ENCODE data around the gene CHCHD6.

The CHCHD6 gene

DNA sequence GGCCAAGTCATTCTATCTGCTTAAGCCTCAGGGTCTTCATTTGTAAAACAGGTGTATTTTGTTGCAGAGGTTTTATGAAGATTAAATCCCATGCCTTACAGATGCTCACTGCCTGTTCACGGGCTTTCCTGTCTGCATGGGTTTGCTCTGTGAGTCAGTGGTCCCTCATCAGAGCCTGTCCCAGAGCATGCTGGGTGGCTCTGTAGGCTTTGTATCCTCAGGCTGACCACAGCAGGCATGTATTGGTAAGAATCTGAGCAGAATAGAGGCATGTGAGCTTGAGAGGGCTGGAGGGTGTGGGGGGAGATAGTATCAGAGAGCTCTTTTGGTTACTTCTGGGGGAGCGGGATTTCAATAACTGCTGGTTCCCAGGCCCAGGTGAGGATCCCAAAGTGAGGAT is 233.5 kb downstream of the CHCHD6 start:
- TF ChIP-seq ZFX (IDR thresholded peaks at IDR 0.05; ENCODE audit: borderline replicate concordance): no peak
- TF ChIP-seq, protein P1, sequence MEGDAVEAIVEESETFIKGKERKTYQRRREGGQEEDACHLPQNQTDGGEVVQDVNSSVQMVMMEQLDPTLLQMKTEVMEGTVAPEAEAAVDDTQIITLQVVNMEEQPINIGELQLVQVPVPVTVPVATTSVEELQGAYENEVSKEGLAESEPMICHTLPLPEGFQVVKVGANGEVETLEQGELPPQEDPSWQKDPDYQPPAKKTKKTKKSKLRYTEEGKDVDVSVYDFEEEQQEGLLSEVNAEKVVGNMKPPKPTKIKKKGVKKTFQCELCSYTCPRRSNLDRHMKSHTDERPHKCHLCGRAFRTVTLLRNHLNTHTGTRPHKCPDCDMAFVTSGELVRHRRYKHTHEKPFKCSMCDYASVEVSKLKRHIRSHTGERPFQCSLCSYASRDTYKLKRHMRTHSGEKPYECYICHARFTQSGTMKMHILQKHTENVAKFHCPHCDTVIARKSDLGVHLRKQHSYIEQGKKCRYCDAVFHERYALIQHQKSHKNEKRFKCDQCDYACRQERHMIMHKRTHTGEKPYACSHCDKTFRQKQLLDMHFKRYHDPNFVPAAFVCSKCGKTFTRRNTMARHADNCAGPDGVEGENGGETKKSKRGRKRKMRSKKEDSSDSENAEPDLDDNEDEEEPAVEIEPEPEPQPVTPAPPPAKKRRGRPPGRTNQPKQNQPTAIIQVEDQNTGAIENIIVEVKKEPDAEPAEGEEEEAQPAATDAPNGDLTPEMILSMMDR (IDR thresholded peaks at IDR 0.05): no peak
- no peak overlapping the region for H3K27ac ChIP-seq

DNA sequence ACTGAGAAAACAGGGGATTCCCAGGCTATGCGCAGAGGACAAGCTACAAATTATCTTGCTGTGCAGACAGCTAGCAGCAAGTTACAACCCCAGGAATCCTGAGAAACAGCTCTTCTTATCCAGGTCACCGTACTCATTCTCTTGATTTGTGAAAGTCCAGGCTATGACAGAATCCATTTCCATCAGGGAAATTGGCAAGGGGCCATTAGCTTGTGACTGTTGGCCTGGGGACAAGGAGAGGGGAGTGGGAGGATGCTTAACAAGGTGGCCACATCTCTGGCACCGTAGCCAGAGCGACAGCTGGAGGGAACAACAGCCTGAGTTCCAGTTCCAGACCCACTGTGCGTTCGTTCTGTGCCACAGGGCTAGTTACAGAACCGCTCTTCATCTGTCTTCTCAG is 233.9 kb downstream of the CHCHD6 start:
- H3K27ac ChIP-seq: no peak overlapping the region

DNA sequence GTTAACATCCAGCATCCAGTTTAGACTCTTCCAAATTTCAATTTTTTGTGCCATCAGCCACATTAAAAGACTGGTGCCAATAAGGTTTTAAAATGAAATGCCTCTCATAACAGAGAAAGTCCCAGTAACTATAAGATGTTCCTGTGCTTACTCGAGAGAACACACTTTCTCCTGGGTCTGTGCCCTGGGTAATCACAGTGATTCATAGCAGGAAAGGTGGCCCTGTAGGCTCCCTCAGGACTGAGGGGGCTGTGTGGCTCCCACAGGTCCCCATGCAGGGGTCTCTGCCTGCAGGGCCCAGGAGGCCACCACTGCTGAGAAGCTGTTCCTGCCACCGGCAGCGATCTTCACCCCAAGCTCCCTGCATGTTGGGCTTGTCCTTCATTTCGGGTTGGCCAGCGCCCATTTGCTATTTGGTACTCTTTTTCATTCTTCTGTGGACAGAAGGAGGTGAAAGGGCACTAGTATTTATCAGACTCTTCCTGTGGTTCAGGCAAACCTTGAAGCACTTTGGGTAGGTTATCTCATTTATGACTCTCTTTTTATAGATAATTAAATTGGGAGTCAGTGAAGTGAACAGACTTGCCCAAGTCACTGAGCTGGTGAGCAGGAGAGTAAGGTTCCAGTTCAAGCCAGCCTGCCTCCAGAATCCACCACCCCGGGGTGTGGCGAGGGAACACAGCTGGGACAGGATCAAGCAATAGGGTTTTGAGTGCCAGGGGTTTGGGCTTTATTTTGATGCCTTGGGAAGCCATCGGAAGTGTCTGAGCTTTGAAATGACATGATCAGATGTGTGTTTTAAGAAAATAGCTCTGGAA is 234.7 kb downstream of the CHCHD6 start:
- no peak overlapping the region for H3K27ac ChIP-seq
- TF ChIP-seq ZFX (IDR thresholded peaks at IDR 0.05; ENCODE audit: borderline replicate concordance): no peak
- TF ChIP-seq, protein P1 (IDR thresholded peaks at IDR 0.05): no peak

More for the DNA sequence above, 233.9 kb downstream of the CHCHD6 start:
- TF ChIP-seq, protein P1 (IDR thresholded peaks at IDR 0.05): no peak
- TF ChIP-seq ZFX (IDR thresholded peaks at IDR 0.05; ENCODE audit: borderline replicate concordance): no peak

DNA sequence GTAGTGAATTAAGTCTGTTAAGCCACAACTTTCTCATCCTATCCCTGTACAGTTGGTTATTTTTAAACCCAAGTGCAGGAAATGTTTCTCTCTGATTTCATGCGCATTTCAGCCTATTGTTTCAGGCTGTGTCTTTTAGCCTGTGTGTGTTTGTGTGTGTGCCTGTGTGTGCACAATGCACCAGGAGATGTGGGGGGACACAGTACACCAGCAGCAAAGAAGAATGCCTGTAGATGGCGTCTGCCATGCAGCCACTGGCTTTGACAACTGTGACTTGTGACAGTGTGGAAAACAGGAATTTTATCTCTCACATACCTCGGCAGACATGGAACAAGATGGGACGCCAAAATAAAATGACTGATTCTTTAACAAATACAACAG is 235.3 kb downstream of the CHCHD6 start:
- H3K27ac ChIP-seq: no peak overlapping the region

DNA sequence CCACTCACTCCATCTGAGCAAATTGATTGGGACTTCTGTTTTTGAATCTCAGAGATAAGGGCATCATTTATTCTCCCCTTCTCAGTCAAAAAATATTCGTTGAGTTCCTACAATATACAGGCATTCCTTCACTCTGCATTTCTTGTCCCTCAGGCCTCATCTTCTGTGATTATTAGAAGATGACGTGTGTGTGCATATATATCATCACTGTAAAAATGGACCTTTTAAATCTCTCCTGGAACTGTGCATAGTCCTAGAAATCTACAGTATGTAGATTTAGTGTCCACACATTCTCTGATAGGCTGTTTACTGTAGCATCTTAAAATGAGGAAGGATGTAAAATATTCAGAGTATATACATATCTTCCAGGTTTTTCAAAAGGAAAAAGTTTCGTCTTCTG is 235.7 kb downstream of the CHCHD6 start:
- no peak overlapping the region for H3K27ac ChIP-seq
- TF ChIP-seq ZFX (IDR thresholded peaks at IDR 0.05; ENCODE audit: borderline replicate concordance): no peak
- TF ChIP-seq, protein P1 (IDR thresholded peaks at IDR 0.05): no peak

More for the DNA sequence above, 235.3 kb downstream of the CHCHD6 start:
- TF ChIP-seq, protein P1 (IDR thresholded peaks at IDR 0.05): peak; percentile 13; the same call in 1 of the 2 replicates
- no peak for TF ChIP-seq ZFX (IDR thresholded peaks at IDR 0.05; ENCODE audit: borderline replicate concordance)

DNA sequence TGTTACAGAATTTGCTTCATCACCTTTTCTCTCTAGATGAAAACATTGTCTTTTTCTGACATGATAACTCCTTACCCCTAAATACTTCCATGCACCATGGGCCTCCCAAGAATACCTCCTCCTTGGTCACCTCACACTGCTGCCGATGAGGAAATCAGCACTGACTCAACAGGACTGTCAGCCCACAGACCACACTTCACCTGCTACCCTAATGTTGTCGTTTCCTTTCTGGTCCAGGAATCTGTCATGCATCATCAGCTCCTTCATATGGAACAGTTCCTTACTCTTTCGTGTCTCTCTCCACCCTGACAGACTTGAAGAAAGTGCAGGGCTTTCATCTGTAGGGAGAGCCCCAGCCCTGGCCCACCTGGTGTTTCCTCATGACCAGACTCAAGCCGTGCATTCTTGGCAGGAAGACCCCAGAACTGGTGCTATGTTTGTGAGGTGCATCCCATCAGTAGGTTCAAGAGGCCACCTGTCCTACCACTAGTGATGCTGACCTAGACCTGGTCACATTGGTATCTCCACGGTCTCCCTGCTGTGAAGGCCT is 237.8 kb downstream of the CHCHD6 start:
- no peak for TF ChIP-seq ZFX (IDR thresholded peaks at IDR 0.05; ENCODE audit: borderline replicate concordance)
- TF ChIP-seq, protein P1 (IDR thresholded peaks at IDR 0.05): no peak
- H3K27ac ChIP-seq: no peak overlapping the region
